CD1c-positive myeloid dendritic cell (primary cell): Measurements from ENCODE around the gene LAMB3.
"Not testable (repeated sequence)": the region's sequence is repeated elsewhere in the genome, so short reads cannot be mapped to it uniquely, and the experiment has no call there.

Experiments
- DNase-seq: peaks from one replicate; pipeline ENCODE4 v3.0.0-alpha.2; 2016; ENCODE audit errors: extremely low spot score

Gene LAMB3

DNA sequence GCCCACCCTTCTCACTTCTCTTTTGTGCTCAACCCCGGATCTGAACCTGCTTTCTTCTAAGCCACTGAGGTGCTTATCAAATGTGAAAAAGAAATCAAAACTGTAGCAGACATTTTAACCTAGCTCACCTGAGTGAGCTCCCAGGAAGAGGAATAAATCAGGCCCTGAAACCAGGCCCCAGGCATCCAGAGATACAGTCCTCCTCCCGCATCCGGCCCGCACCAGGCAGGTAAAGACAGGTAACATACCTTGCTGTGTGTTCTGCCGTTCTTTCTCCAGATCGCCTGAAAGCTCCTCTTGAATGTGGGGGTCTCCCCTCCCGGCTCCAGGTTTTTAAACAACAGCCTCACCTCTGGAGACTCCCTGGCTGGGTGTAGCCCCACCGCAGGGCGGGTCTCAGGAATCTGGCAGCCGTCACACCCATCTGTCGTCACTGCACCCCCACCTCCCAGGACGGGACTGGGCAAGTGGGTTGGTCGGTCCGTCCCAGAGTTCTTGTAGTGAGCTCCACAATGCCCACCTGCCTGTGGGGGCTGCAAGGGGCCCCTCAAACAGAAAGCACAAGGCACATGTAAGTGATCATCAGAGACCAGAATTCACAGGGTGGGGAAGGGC lies at the start of gene LAMB3:
TSS of gene LAMB3 (minus strand) at position 305 of the 615 bp plus-strand sequence. CDS start 1,481 bp downstream, outside the sequence.
- no peak for DNase-seq

DNA sequence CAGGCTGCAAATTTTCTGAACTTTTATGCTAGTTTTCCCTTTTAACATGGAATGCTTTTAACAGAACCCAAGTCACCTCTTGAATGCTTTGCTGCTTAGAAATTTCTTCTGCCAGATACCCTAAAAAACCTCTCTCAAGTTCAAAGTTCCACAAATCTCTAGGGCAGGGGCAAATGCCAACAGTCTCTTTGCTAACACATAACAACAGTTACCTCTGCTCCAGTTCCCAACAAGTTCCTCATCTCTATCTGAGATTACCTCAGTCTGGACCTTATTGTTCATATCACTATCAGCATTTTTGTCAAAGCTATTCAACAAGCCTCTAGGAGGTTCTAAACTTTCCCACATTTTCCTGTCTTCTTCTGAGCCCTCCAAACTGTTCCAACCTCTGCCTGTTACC lies 48.5 kb upstream of the LAMB3 start:
- not testable (repeated sequence) for DNase-seq

GRCh38 chr1:209697126-209697525 lies 44.9 kb upstream of the LAMB3 start:
- DNase-seq: no peak

DNA sequence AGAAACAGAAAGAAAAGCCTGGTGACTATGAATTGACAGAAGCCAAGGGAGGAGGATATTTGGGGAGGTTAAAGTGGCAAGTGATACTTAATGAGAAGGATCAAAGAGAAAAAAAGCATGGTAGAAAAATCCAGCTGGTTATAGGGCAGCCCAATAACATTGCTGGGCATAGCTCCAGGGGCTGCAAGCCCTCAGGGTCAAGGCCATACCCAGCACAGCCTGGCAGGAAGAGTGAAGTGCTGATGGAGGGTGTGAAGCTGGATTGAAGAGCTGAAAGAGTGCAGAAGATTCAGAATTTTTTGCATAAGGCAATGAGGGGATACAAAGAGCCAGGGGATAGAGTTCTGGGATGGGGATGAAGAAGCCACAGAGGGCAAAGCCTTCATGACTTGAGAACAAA lies 44.4 kb upstream of the LAMB3 start:
- DNase-seq: no peak

DNA sequence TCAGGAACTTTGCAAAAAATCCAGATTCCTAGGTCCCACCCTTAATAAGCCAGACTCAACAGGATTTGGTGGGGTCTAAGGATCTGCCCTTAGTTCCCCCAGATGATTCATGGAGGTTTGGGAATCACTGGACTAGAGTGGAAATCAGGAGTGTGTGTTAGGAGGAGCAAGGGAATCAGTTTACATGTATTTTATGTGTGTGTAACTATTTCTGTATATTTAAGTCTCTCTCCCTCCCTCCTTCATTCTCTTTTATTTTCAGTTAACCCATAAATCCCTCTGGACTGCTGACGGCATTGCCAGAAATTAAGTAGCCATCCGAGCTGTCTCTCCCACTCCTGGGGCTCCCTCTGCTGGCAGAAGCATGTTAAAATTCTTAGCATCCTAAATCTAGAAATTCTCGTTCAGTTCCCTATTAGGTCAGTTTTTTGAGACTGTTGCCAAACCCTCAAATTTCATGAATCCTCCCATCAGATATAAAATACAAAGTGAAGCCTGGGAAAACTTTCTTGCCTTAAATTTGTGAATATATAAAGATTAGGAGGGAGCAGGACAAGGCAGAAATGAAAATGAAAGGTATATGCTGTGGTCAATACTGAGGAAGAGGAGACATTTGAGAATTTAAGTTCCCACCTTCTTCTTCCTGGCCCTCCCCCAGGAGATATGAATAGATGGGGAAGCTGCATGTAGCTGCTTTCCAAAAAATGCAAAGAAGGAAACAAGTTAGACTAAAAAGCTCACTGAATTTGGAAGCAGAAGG lies 40.7 kb upstream of the LAMB3 start:
- peak; percentile 84 for DNase-seq

DNA sequence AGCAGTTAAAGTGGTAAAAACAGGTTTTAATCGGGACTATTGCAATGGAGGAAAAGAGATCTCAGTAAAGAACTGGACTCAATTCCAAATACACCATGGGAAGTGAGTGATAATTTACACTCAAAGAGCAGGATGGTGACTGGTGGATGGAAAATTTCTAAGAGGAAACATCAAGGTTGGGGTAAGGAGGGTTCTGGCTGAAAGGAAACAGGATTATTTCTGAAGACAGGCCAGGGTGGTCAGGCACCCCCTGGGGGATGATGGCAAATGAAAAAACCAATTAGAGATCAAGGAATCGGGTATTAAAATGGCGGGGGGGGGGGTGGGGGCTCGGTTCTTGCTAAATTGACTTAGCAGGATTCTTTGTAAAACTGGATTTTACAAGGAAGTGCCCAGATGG lies 40.1 kb upstream of the LAMB3 start:
- DNase-seq: no peak

DNA sequence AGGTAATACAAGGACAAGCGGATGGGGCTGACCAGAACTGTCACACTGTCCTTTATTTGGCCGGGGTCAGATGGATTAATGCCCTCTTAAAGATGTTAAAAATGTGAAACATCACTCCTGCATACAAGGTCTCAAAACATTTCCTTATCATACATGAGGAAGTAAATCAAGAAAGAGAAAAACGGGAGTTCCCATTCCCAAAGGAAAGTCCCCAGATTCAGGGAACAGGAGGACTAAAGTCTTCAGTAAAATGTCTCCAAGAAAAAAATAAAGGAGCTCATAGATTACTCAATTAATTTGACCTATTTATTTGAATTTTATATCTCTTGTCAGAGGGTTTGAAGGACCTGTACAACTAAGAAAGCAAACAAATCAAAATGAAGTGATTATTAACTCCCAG lies 39.0 kb upstream of the LAMB3 start:
- no peak for DNase-seq

DNA sequence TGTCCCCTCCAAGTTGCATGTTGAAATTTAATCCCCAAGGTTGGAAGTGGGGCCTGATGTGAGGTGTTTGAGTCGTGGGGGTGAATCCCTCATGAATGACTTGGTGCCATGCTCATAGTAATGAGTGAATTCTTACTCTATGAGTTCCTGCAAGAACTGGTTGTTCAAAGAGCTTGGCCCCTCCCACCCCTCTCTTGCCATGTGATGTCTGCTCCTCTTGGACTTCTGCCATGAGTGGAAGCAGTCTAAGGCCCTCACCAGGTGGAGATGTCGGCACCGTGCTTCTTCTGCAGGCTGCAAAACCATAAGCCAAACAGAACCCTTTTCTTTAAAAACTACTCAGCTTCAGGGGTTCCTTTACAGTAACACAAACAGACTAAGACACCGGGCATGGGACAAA lies 37.3 kb upstream of the LAMB3 start:
- DNase-seq: no peak

DNA sequence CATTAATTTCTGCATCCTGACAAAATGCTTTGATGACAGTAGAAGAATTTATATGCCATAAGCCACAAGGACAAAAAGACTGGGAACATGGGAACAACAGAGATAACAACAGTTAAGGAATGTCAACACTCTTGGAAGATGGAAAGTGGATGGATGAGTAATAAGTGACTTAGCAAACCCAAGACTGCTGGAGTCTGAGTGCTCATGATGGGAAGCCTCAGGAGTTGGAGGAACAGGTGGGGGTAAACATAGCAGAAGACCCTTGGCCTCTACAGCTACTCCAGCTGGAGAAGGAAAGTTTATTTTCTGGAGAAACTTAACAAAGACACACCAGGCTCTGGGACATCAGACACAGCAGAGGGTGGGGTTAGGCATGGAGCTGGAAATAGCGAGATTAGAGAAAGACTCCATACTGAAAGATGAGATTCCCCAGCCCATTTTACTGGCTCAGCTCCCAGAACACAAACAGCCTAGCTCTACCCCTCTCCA lies 36.6 kb upstream of the LAMB3 start:
- no peak for DNase-seq

- no peak for DNase-seq
These were observed 34.1 kb upstream of the LAMB3 start for GRCh38 chr1:209686322-209686721.

- DNase-seq: no peak
These were observed 33.6 kb upstream of the LAMB3 start for GRCh38 chr1:209685821-209686220.

DNA sequence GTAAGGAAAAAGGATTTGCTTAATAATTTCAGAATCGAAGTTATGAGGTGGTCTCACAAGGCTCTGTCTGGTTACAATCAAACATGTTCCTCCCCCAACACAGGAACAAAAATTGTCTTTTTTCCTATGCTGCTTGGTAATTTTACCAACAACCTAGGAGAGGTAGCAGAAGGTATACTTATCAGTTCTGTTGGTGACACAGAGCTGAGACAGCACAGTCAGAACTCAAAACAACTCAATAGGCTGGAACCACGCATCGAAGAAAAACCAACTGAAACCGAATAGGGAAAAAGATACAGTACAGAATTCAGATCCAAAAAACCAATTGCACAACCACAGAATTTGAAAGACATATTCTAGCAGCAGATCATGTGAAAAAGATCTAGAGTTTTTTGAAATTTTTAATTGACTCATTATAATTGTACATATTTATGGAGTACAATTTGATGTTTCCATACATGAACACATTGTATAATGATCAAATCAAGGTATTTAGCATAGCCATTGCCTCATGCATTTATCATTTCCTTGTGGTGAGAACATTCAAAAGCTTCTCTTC lies 26.8 kb upstream of the LAMB3 start:
- no peak for DNase-seq

GRCh38 chr1:209675565-209676154 lies 23.4 kb upstream of the LAMB3 start:
- peak; percentile 23 for DNase-seq

DNA sequence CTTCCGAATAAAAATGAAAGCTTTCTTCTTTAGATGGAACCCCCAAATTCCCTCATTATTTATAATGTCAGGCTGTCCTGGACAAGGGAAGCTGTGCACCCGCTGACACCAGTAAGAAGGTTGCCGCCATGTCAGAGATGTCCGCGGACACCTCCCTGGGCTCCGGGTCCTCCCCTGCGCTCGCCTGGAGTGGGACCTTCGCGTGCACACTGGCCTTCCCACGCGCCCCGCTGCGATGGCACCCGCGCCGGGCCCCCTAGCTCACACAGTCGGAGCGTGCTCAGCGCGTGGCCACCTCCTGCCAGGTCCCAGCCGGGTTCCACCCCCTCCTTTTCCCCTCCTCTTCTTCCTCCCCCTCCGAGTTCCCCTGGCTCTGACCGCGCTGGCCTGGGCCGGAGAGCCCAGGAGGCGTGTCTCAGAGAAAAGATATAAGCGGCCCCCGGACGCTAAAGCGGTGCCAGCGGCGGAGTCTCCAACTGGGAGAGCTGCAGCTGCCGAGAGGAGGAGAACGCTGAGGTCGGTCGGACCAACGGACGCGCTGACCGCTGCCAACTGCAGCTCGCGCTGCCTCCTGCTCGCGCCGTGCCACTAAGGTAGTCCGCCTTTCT lies 22.8 kb upstream of the LAMB3 start, which contains the start of gene G0S2:
TSS of gene G0S2 (plus strand) at position 456 of the 608 bp plus-strand sequence. CDS start 273 bp downstream, outside the sequence.
- DNase-seq: peak; percentile 56

DNA sequence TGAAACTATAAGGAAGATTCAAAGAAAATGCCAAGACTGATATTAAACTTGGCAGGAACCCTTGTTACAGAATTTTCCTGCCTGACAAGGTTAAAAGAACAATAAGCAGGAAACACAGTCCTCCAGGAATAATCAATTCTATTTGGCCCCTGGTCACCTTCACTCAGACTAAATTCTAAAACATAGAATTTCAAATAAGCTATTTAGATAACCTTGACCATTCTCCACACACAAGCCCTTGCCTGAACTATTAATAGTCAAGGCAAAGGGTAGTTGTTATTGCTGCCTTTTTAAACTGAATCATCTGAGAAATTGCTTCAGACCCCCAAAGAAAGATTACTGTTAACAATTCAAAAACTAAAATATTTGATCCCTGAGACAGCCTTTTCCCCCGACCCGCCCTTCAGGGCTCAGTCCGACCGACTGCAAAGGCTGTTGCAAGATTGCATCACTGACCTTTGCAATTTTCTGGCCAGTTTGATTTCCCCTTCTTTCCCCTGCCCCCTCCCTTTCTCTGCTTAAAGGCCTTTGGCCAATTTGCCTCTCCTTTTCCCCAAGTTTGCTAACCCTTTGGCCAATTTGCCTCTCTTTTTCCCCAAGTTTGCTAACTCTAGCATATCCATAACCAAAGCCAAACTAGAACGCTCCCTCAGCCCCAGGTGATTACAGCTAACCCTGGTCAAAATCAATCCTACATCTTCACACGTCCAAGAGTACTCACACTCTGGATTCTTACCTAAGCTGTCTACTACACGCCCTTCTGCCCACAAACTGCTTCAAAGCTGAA lies 21.6 kb upstream of the LAMB3 start:
- peak; percentile 53 for DNase-seq

DNA sequence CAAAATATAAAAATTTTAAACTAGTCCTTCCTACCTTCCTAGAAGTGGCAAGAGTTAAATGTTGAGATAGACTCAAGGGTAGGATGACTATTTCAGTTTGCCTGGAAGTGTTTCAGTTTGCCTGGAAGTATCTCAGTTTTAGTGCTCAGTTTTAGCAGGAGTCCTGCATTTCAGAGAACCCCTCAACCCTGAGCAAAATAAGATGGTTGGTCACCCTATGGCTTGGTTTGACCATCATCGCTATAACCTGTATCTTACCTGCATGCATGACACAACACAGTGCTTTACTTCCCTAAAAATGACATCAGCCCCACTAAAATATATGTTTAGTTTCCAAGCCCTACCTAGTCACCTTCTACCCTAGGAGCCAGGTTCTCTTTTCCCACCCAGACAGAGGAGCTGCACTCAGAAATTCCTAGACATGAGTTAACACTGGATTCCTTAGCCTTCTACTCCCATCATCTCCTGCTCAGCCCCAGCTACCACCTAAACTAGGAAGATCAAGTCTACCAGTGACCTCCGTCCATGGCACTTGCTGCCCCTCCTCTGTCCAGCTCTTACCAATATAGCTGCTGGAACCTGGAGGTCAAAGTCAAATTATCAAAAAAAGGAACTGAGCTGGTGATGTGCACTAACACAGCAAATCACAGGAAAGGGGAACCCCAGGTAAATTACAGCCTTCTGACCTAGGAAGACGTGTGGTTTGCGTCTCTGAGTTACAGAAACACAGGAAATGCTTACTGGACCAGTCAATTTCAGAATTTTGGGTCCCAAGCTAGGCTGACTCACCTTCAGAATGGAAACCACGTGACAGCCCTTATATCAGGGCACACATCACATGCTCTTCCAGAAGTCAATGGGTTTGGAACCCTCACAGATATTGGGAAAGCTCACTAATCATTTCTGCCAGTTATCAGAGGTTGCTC lies 20.7 kb upstream of the LAMB3 start:
- peak; percentile 86 for DNase-seq

DNA sequence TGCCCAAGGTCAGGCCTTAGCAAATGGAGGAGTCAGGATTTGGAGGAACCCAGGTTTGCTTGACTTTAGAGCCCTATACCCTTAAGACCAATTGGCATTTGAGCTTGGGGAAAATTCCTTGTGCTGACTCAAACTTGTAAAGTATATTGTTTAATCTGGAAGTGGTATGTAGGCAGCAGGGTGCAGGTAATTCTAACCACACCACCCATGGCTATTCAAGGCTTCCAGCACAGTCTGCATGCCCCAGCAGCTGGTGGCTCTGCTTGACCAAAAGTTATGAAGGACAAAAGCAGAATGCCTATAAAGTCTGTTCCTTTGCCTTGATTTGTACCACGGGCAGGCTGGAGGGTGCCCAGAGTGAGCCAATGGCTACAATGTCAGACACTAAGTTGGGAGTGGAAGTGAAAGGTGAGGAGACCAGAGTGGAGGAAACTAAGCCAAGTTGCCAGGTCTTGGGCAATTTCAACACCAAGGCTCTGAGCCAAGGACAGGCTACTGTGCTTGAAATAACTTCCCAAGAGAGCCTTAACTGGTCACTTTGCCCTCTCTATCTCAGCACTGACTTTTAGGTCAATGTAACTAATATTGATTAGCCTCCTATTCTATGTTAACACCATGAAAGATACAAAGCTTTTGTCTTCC lies 18.3 kb upstream of the LAMB3 start:
- no peak for DNase-seq

DNA sequence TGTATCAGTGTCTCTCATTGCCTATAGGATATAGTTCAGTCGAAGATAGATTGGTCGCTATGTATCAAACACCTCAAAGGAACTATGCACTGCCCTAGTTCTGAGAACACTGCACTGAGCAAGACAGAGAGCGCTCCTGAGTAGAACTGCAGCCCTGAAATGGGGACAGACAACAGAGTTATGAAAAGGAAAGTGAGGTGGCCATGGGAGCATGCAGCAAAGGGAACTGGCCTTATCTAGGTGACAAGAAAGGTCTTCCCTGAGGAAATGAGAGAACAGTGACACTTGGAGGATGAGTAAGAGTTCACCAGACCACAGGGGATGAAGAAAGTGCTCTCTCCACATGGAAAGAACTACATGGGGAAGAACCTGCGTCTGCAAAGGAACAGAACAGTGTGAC lies 15.5 kb upstream of the LAMB3 start:
- DNase-seq: peak; percentile 42

GRCh38 chr1:209667103-209667502 lies 14.9 kb upstream of the LAMB3 start:
- no peak for DNase-seq

DNA sequence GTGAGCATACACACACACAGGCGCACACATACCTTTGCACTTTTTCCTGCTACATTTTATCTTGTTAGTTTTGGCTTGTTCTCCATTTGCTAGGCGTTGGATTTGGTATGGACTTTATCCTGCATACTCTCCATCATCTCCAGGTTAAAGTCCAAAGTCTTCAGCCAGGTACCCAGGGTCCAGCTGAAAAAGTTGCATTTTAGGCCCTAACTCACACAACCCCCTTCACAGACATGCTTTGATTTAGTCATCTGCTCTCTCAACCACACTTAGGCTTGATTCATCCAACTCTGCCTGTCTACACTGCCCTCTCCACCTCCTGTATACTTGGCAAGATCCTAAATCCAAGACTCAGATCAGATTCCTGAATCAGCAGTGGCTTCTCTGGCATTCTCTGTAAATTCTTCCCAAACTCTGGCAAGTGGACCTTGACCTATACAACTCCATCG lies 10.7 kb upstream of the LAMB3 start:
- DNase-seq: no peak
